ENCODE results near the gene CLEC17A. TPM values are rescaled to one million over a fixed set of nuclear protein-coding genes. Genes with fewer than 3 reads are reported as not detected.
"Not testable (repeated sequence)": the region's sequence is repeated elsewhere in the genome, so short reads cannot be mapped to it uniquely, and the experiment has no call there.

The CLEC17A gene
- total RNA-seq, 1 donor from 2014 or later = not detected

- no peak for DNase-seq (ENCODE audit: low spot score)
These were observed 22.7 kb upstream of the CLEC17A start for GRCh38 chr19:14559916-14560775.

DNA sequence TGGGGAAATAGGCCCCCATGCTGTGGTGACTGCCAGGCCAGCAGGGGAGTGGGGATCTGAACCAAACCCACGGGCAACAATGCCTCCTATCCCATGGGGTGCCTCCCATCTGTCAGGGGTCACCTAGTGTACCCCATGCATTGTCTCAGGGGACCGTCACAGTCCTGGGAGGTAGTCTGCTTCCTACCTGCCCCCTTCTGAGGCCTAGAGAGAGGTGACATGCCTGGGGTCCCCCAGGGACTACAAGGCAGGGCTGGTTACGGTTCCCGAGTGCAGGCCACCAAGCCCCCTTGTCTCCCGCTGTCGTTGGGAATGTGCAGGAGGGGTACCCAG is 22.1 kb upstream of the CLEC17A start:
- no peak for DNase-seq (ENCODE audit: low spot score)

GRCh38 chr19:14561249-14561648 is 21.6 kb upstream of the CLEC17A start:
- DNase-seq (ENCODE audit: low spot score) = no peak

GRCh38 chr19:14561847-14562351 is 21.0 kb upstream of the CLEC17A start:
- DNase-seq (ENCODE audit: low spot score) = no peak

- DNase-seq (ENCODE audit: low spot score) = no peak
These were observed 20.0 kb upstream of the CLEC17A start for GRCh38 chr19:14562660-14563589.

- no peak for DNase-seq (ENCODE audit: low spot score)
These were observed 19.3 kb upstream of the CLEC17A start for GRCh38 chr19:14563590-14563926.

GRCh38 chr19:14563989-14564651 is 18.8 kb upstream of the CLEC17A start:
- no peak for DNase-seq (ENCODE audit: low spot score)

DNA sequence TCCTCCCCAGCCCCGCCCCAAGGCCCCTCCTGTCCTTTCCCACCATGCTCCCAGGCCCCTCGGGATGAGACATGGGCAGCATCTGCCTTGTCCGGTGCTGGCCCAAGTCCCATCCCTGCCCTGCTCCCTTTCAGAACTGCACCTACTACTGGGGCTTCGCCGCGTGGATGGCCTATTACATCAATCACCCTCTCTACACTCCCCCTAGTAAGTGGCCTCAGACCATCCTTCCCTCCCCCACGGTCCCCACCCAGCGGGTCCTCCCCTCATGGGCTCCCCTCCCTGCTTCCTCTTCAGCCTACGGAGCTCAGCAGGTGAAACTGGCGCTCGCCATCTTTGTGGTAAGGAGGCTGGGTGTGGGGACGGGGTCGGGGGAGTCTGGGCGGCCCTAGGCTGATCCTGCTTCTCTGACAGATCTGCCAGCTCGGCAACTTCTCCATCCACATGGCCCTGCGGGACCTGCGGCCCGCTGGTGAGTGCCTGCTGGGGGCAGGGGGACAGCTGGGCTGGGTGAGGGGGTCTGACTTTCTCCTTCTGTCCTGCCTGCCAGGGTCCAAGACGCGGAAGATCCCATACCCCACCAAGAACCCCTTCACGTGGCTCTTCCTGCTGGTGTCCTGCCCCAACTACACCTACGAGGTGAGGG is 18.1 kb upstream of the CLEC17A start:
- not testable (repeated sequence) for DNase-seq (ENCODE audit: low spot score)

DNA sequence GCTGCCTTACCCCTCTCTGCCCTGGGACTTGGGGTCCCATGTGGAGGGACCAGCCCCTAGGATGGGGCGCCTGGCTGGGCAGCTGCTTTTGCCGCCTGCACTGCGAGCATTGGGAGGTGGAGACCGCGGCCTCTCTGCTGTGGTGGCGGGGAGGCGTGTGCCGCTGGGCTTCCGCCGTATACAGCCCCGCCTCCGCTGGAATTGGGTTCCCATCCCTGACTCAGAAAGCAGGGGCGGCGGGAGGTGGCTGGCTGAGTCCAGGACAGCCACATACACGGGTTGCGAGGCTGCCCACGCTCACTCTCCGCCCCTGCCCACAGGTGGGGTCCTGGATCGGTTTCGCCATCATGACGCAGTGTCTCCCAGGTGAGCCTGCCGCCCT is 17.6 kb upstream of the CLEC17A start:
- DNase-seq (ENCODE audit: low spot score) = no peak

GRCh38 chr19:14565765-14566711 is 16.8 kb upstream of the CLEC17A start:
- DNase-seq (ENCODE audit: low spot score) = no peak

DNA sequence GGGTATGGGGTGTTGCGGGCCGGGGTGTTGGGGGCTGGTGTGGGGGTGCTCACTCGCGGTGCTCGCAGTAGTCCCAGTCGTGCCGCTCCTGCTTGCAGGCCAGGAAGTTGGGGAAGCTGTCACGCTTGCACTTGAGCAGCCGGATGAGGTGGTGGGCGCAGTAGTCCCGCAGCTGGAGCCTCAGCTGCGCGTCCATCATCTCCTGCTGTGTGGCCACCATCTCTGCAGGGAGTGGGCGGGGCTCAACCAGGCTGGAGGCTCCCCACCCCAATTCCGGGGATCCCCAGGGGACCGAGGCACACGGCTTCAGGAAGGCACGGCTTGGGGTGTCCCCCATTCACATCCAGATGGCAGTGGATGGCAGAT is 16.2 kb upstream of the CLEC17A start:
- DNase-seq (ENCODE audit: low spot score) = no peak

- DNase-seq (ENCODE audit: low spot score) = no peak
These were observed 15.8 kb upstream of the CLEC17A start for GRCh38 chr19:14567079-14567478.

DNA sequence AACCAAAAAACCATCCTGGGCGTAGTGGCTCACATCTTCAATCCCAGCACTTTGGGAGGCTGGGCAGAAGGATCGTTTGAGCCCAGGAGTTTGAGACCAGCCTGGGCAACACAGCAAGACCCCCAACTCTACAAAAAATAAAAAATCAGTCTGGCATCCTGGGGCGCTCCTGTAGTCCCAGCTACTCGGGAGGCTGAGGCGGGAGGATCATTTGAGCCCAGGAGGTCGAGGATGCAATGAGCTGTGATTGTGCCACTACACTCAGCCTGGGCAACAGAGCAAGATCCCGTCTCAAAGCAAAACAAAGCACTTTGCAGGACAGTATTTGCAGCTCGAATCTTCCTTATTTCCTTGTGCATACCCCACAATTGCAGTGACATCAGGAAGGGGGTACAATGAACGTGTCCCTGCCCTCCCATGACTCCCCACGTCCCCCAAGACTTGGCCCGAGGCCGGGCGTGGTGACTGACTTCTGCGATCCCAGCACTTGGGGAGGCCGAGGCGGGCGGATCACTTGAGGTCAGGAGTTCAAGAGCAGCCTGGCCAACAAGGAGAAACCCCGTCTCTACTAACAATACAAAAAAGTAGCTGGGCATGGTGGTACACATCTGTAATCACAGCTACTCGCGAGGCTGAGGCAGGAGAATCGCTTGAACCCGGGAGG is 11.9 kb upstream of the CLEC17A start:
- DNase-seq (ENCODE audit: low spot score) = no peak

DNA sequence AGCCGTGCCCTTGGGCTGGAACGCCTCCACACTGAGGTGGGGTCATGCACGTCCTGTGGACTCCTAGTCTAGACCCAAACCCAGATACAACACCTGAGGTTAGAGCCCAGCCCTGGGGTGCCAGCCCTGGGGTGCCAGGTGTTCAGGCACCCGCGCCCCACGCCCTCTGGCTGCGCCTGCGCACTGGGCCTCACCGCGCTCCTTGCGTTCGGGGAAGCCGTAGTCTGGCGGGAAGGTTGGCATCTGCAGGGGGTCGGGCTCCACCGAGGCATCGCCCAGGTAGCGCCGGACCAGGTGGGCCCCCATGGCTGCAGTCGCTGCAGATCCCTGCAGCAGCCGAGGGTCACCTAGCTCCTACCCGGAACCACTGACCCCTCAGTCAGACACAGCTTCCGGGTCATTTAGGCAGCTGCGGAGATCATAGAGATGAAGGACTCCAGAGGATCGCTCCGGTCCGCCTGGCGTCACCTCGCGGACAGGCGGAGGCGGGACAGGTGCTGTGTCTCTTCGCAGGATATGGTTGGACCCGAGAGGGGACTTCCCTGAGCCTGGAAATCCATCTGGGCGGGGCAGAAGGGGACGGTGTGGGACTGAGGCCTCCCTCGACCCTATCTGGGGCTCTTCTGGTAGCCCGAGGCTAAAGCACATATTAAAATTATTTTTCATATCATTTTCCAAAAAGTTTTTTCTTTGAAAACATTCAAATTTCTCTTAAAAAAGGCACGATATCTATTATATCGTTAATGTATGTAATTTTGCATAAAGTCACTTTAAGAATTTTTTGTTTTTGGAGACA is 11.0 kb upstream of the CLEC17A start, which contains the start of gene NDUFB7:
Gene NDUFB7 (minus strand): TSS at position 372 of the 796 bp plus-strand sequence. CDS start 66 bp downstream, at position 306.
- DNase-seq (ENCODE audit: low spot score) = peak; percentile 93

DNA sequence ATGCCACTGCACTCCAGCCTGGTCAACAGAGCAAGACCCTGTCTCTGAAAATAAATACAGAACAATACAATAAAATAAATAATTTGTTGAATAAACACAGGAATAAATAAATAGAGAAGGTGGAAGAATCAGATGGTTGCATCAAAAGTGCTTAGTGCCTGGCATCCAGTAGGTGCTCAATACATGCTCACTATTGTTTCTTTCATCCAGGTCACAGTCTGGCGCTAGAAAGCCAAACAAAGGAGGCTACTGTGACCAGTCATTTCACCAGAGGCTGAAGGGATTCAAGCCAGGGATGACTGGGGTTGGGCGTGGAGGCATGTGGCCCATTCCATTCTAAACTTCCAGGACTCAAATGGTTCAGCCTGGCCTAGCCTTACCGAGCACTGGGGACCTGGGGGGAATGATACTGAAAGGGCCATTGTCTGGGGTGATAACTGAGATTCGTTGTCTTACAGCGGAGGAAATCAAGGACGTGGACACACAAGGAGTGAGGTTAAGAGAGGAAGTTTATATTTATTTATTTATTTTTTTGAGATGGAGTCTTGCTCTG is 7.4 kb upstream of the CLEC17A start:
- DNase-seq (ENCODE audit: low spot score) = no peak

- no peak for DNase-seq (ENCODE audit: low spot score)
These were observed 6.5 kb upstream of the CLEC17A start for GRCh38 chr19:14576363-14576762.

DNA sequence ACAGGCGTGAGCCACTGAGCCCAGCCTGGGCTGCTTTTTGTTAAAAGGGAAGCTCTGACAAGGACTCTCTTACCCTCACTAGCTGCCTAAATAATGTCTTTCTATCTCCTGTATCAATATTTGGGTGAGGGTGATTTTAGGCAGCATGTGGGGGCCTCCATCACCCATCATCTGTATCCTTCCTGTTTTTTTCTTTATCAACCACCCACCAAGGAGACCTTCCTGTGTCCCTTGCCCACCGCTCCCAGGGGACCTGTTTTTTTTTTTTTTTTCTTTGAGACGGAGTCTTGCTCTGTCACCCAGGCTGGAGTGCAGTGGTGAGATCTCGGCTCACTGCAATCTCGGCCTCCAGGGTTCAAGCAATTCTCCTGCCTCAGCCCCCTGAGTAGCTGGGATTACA is 5.6 kb upstream of the CLEC17A start:
- no peak for DNase-seq (ENCODE audit: low spot score)

DNA sequence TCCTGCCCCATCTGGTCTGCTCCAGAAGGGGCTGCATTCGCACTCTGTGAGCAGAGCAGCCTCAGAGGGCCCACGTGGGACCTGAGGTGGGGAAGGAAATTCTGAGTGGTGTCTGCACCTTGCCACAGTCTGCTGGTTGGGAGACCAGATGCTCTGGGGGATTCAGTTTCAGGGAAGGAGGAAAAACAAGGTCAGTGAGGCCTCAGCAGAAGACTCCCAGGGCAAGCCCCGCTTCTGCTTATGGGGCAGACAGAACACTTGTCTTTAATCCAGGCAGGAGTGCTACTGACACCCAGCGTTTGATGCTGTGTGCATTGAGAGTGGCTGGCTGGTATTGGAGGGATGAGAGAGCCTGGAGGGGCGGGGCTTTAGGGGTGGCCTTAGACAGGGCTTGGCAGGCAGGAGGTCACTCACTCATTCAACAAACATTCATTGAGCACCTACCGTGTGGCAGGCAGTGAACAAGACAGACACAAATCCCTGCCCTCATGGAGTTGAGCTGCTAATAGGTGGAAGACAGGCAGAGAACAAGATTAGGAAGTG is 4.9 kb upstream of the CLEC17A start:
- no peak for DNase-seq (ENCODE audit: low spot score)

All from mesenteric fat pad (tissue), 1 donor.